ENCODE data around the gene VCAN.
A peak's percentile ranks its signal among the peaks of the same experiment; 100 is the strongest.
"Not testable (repeated sequence)": the region's sequence is repeated elsewhere in the genome, so short reads cannot be mapped to it uniquely, and the experiment has no call there.

Gene VCAN

DNA sequence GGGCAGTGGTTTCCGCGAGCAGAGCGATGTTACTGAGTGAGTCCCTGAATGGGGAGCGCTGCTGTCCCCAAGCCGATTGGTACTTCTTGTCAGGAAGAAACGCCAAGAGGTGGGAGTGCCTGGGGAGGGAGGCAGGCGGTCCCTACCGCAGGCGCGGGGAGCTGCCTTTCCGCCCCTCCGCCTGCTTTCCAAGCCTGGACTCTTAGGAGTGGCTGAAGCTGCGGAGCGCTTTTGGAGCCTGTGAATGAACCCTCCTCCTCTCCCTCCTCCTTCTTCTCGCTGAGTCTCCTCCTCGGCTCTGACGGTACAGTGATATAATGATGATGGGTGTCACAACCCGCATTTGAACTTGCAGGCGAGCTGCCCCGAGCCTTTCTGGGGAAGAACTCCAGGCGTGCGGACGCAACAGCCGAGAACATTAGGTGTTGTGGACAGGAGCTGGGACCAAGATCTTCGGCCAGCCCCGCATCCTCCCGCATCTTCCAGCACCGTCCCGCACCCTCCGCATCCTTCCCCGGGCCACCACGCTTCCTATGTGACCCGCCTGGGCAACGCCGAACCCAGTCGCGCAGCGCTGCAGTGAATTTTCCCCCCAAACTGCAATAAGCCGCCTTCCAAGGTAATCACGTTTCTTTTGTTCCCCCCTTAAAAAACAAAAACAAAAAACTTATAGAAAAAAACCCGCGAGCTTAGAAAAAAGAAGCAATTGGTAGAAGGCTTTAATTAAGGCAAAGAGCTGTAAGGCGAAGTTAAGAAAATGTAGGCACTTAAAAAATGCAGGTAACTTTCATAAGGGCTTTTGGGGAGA, at the start of gene VCAN:
Gene VCAN (plus strand): TSS at position 340 of the 808 bp plus-strand sequence. CDS start 11,775 bp downstream, outside the sequence.
- no peak for DNase-seq (ENCODE audit: extremely low read depth in 1 of 2, low read depth in 1 of 2)

- DNase-seq (ENCODE audit: extremely low read depth in 1 of 2, low read depth in 1 of 2), result no peak
Observed at GRCh38 chr5:83422284-83422683, 49.3 kb upstream of the VCAN start.

DNA sequence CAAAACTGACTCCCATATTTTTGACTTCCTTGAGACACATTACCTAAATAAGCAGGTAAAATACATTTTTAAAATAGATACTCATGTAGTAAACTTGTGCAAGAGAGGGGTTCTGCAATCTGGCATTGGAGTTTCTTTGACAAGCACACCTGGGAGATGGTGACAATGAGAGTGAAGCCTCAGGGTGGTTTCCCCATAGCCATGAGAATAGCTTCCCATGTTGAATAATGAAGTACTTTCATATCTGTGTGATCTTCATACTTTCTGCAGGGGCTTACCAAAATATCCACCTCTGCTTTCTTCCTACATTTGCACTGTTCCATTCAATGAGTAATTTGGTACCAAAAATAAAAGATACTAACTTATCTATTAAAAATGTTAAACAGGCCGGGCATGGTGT, 44.7 kb upstream of the VCAN start:
- no peak for DNase-seq (ENCODE audit: extremely low read depth in 1 of 2, low read depth in 1 of 2)

DNA sequence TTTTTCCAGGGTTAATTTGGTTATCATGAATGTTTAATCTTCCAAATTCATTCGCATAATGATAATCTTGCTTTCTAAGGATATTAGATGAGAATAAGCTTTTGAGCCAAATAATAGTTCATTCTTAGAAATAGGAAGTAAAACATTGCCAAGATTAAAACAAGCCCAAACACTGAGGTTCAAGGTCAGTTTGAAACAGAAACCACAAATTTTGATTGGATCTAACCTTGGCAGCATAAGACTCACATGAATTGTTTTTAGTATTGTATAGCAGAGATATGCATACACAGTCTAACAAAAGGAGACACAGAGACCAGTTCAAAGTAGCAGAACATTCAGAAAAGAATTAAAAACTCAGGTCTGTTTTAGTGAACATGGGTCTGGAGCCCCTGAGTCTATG, 43.4 kb upstream of the VCAN start:
- no peak for DNase-seq (ENCODE audit: extremely low read depth in 1 of 2, low read depth in 1 of 2)

- DNase-seq (ENCODE audit: extremely low read depth in 1 of 2, low read depth in 1 of 2), result no peak
Observed at GRCh38 chr5:83428890-83429289, 42.7 kb upstream of the VCAN start.

DNA sequence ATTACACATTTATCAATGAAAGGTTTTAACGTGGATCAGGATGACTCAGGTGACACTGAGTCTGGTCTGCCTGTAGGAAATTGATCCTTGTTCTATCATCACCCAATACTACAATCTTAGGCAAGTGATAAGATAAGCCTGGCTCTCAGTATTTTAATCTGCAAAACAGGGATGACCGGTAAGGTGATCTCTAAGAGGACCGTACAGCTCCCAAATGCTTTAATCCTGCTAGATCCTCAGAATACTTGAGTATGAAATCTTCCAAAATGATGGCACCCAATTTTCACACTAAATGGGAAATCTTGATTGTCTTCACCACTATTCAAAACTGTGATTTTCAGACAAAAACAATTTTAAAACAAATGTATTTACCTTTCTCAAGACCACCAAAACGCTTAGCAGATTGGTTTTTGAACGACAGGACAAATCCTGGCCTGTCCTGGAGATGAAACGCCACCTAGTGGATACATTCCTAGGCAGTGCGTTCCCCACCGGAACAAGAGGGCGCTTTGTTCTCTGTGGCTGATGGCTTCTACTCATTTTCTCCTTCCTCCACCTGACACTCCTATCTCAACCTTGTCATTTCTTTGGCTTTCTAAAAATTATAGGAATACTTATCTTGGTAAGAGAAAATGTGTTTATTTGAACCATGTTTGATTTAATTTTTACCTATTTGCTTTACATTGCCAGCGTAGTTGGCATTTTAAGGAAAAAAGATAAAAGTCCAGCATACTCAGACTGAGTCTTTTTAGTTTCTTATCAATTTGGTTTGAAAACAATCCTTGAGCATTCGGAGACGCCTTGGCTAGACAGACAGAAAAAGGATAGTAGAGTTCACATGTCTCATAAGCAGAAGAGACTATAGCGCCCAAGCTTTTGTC, 41.2 kb upstream of the VCAN start:
- peak in 1 of 2 donors; percentile 1 for DNase-seq (ENCODE audit: extremely low read depth in 1 of 2, low read depth in 1 of 2)

GRCh38 chr5:83433891-83434290, 37.7 kb upstream of the VCAN start:
- DNase-seq (ENCODE audit: extremely low read depth in 1 of 2, low read depth in 1 of 2), result no peak

- no peak for DNase-seq (ENCODE audit: extremely low read depth in 1 of 2, low read depth in 1 of 2)
Observed at GRCh38 chr5:83434946-83435345, 36.6 kb upstream of the VCAN start.

GRCh38 chr5:83436276-83436675, 35.3 kb upstream of the VCAN start:
- DNase-seq (ENCODE audit: extremely low read depth in 1 of 2, low read depth in 1 of 2), result no peak

DNA sequence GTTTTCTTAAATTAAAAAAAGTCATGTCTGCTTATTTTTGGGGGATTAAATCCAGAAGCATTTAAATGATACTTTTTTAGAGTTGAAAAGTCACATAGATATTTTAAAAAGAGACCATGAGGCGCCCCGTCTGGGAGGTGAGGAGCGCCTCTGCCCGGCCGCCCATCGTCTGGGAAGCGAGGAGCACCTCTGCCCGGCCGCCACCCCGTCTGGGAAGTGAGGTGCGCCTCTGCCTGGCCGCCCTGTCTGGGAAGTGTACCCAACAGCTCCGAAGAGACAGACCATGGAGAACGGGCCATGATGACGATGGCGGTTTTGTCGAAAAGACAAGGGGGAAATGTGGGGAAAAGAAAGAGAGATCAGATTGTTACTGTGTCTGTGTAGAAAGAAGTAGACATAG, 33.8 kb upstream of the VCAN start:
- DNase-seq (ENCODE audit: extremely low read depth in 1 of 2, low read depth in 1 of 2), result not testable (repeated sequence)

GRCh38 chr5:83440826-83441225, 30.7 kb upstream of the VCAN start:
- DNase-seq (ENCODE audit: extremely low read depth in 1 of 2, low read depth in 1 of 2), result no peak

- no peak for DNase-seq (ENCODE audit: extremely low read depth in 1 of 2, low read depth in 1 of 2)
Observed at GRCh38 chr5:83441747-83442146, 29.8 kb upstream of the VCAN start.

- no peak for DNase-seq (ENCODE audit: extremely low read depth in 1 of 2, low read depth in 1 of 2)
Observed at GRCh38 chr5:83443534-83443933, 28.0 kb upstream of the VCAN start.

DNA sequence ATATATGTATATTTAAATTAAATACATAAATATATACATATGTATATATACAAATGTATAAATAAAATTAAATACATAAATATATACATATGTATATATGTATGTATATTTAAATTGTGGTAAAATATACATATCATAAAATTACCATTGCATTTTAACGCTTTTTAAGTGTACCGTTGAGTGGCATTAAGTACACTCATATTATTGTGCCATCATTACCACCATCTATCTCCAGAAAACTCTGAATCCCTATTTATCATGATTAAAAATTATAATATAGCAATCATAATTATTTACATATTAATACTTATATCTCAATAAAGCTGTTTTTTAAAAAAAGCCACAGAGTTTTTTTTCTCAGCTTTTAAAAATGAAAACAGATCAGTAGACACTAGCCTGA, 27.1 kb upstream of the VCAN start:
- DNase-seq (ENCODE audit: extremely low read depth in 1 of 2, low read depth in 1 of 2), result no peak

- no peak for DNase-seq (ENCODE audit: extremely low read depth in 1 of 2, low read depth in 1 of 2)
Observed at GRCh38 chr5:83446253-83446947, 25.1 kb upstream of the VCAN start.

GRCh38 chr5:83447533-83447932, 24.0 kb upstream of the VCAN start:
- DNase-seq (ENCODE audit: extremely low read depth in 1 of 2, low read depth in 1 of 2), result no peak

DNA sequence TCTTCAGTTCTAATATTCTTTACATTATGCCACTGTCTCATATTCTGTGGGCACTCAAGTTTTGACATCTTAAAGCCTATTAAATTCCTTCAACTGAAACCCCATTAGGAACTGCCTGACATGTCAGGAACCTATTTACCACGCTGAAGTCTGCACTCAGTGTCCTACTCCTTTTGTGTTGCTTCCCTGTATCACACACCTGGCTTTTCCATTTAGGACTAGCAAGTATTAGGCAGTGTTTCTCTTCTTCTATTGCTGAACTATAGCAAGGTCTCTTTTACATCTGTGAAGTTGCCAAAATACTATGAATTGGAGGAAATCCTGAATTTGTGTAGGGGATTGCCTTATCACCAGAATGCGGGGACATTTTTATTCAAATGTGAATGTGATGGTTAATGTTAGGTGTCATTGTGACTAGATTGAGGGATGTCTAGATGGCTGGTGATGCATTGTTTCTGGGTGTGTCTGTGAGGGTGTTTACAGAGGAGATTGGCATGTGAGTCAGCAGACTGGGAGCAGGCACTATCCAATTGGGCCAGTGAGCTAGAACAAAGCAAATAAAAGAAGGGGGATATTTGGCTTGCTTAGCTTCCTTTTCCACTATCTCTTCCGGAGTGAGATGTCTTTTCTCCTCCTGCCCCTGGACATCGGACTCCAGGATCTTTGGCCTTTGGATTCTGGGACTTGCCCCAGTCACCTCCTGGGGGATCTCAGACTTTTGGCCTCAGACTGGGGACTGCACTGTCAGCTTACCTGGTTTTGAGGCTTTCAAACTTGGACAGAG, 21.2 kb upstream of the VCAN start:
- DNase-seq (ENCODE audit: extremely low read depth in 1 of 2, low read depth in 1 of 2), result no peak

DNA sequence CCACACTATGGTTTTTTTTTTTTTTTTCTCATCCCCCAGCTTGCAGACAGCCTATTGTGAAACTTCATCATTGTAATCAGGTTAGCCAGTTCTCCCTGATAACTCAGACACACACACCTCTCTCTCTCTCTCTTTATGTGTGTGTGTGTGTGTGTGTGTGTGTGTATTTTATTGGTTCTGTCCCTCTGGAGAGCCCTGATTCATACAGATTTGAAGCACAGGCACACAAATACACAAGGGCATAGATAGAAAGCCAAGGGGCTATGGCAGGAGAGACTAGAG, 20.6 kb upstream of the VCAN start:
- no peak for DNase-seq (ENCODE audit: extremely low read depth in 1 of 2, low read depth in 1 of 2)

DNA sequence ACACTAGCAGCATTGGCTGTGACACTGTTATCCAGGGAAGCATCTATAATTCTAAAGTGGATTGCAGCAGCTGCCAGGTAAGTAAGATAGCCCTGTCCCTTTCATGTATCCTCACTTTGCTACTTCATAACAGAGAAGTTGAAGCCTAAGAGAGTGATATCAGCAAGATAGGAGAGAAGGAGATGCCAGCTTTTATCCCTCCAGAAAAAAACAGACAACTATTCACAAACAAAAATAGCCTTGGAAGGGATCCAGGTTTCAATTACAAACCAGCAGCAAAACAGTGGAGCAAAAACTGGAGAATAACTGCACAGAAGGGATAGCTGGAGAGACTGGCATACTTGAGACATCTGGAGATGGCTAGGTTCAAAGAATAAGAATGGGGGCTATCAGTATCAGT, 19.6 kb upstream of the VCAN start:
- DNase-seq (ENCODE audit: extremely low read depth in 1 of 2, low read depth in 1 of 2), result no peak

- no peak for DNase-seq (ENCODE audit: extremely low read depth in 1 of 2, low read depth in 1 of 2)
Observed at GRCh38 chr5:83453937-83454336, 17.6 kb upstream of the VCAN start.

DNA sequence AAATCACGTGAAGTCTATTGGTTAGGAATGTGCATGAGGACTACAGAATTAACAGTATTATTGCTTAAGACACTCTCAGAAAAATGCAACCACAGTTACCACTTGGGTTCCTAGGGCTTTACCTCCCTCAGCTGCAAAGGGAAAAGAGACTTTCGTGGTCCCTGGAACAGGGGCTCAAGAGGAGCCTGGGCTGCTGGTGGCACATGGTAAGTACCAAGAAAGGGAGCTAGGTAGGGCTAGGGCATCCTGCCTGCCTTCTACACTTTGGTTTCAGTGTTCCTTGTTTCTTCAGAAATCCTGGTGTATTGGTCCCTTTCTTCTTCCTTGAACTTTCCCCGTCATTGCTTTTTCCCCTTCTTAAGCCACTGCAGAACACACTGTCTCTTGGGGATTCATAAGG, 7.3 kb upstream of the VCAN start:
- DNase-seq (ENCODE audit: extremely low read depth in 1 of 2, low read depth in 1 of 2), result no peak

Measured in activated CD8-positive, alpha-beta memory T cell treated with anti-CD3 and anti-CD28 coated beads for 1 hour (primary cell).